HG02588 (cell line): Measurements from ENCODE around the gene TBC1D3G.
"Not testable (repeated sequence)": the region's sequence is repeated elsewhere in the genome, so short reads cannot be mapped to it uniquely, and the experiment has no call there.

ENCODE experiments used
- ATAC-seq: cut with Tn5 transposase; IDR thresholded peaks from one replicate; pipeline ENCODE4 v1.9.1; 2021; ENCODE audit warnings: mild to moderate bottlenecking, moderate library complexity; ENCODE audit not compliant: unreplicated experiment

The TBC1D3G gene

DNA sequence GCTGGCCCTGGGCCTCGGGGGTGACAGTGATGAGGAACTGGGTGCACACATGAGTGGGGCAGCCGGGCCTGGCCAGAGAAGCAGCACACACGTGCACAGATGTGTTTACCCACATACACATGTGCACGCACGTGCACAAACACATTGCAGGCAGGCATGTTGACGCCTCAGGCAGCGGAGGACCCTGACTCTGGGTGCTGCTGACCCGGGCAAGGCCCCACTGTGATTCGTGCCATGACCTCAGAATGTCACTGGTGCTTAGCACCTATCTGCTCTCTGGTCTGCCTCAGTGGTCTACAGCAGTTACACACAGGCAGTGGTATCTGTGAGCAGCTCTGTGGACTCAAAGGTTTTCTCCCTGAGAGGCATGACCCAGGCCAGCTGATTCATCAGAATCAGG, at the start of gene TBC1D3G:
Gene TBC1D3G (plus strand): TSS at position 301 of the 400 bp plus-strand sequence. CDS start 1,528 bp downstream, outside the sequence.
- ATAC-seq: not testable (repeated sequence)

DNA sequence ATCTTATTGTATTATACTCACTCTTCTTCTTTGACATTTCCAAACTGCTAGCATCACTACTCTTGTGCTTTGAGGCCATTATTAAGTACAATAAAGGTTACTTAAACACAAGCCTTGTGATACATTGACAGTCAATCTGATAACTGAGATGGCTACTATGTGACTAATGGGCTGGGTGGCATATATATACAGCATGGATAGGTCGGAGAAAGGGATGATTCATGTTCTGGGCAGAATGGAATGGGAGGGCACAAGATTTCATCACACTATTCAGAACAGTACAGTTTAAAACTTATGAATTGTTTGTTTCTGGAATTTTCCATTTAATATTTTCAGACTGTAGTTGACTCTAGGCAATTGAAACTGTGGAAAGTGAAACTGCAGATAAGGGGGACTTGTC, 40.4 kb upstream of the TBC1D3G start:
- ATAC-seq: not testable (repeated sequence)

DNA sequence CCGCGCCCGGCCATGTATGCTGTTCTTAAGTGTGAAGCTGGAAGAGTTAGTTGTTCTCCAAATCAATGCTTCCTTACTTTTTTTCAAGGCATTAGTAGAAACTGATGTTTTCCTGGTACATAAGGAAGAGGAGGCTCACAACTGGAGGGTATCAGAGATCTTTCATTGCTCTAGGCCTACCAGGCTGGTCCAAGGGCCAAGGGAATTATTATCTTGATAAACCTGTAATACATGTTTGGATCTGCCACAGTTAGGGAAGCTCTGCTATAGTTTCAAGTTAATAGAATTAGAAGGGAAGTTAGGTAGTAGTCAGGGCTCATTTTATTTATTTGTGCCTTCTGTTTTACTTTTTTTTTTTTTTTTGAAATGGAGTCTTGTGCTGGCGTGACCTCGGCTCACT, 39.5 kb upstream of the TBC1D3G start:
- ATAC-seq: not testable (repeated sequence)

DNA sequence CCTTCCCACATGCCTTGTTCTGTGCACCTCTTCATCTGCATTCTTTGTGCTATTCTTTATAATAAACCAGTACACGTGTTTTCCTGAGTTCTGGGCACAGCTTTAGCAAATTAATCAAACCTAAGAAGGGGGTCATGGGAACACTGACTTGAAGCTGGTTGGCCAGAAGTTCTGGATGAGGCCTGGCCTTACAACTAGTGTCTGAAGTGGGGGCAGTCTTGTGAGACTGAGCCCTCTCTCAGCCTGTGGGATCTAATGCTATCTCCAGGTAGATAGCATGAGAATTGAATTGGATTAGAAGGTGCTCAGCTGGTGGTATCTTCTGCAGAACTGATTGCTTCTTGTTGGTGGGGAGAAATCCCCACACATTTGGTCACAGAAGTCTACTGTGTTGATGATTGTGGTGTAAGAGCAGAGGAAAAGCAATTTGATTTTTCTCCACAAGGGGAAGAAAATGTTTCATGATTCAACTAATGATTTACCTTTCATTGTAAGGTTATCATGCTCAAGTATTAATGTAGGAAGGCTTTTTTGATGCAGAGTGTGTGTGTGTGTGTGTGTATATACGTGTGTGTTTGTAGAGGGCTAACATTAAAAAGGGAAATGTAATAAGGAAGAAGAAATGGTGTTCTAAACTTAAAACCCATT, 33.6 kb upstream of the TBC1D3G start:
- ATAC-seq: not testable (repeated sequence)

DNA sequence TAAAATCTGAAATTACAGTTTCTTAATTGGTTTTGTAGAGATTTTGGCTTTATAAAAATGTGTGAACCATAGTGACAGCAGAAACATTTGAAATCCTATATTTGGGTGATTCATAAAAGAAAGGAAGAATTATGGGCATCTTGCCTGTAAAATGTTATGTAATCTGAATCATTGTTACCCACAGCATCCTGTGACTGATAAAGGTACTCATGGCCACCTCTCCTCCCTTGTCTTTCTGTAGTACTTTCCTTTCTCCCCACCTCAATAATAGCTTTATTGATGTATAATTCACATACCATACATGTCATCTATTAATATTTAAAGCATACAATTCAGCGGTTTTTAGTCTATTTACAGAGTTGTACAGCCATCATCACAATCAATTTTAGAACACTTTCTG, 28.5 kb upstream of the TBC1D3G start:
- not testable (repeated sequence) for ATAC-seq

DNA sequence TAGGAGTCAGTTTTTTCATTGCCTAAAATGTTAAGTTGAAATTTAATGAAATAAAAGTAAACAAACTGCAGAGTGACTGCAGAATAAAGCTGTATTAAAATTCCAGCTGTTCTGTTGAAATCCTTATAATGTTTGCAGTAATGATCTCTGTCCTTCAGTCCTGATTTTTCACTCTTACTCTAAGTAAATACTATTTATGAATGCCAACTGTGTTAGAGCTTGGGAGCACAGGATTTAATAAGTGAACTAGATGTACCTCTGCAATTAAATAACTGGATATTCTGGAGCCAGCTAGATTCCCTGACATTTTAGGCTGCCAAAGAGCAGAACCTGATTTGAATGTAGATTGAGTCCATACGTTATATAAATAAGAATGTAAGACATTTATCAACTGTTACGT, 7.9 kb upstream of the TBC1D3G start:
- not testable (repeated sequence) for ATAC-seq

DNA sequence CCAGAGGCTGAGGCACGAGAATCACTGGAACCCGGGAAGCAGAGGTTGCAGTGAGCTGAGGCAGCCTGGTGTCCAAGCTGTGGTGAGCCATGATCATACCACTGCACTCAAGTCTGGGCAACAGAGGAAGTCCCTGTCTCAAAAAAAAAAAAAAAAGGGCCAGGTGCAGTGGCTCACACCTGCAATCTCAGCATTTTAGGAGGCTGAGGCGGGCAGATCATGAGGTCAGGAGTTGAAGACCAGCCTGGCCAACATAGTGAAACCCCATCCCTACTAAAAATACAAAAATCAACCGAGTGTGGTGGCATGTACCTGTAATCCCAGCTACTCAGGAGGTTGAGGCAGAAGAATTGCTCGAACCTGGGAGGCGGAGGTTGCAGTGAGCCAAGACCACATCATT, 38.8 kb downstream of the TBC1D3G start:
- ATAC-seq: not testable (repeated sequence)

DNA sequence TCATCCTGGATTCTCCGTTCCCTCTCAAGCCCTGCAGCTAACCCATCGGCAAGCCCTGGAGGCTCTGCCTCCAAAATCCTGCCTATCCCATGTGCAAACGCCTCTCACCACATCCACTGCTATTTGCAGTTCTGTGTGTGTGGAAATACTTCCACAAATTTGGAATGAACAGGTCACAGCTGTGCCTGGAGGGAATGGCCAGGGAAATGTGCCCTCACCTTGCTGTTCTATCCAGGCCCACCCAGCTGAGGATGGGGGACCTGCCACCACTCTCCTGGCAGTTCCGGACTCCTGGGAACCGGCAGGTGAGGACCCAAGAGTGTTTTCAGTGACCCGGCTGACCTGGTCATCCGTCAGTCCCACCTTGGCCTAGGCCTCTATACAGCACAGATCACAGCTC, 52.3 kb downstream of the TBC1D3G start:
- ATAC-seq: not testable (repeated sequence)
